Gastroesophageal sphincter (tissue), 4 donors: ENCODE measurements around the gene PET100. TPM values are rescaled to one million over a fixed set of nuclear protein-coding genes. Genes with fewer than 3 reads are reported as not detected.

ENCODE experiments used
- ATAC-seq: fragments of 150-250 bp; one replicate; pipeline ENCODE4 v1.9.1; 2016; ENCODE audit warnings: mild to moderate bottlenecking, moderate library complexity
- H3K27ac ChIP-seq, 4 donors: fragments of 200-600 bp; sonication (generic) in 3 of 4; 1 replicate in 3 of 4; 2 replicates in 1 of 4; pipeline ENCODE4 v1.5.1; 2016 to 2019
- H3K27me3 ChIP-seq: fragments of 200-600 bp; sonication (generic); one replicate; pipeline ENCODE4 v1.5.1; 2019
- H3K36me3 ChIP-seq, 2 donors: fragments of 200-600 bp; sonication (generic); one replicate each; pipeline ENCODE4 v1.5.1; 2019; ENCODE audit warnings: control low read depth in 1 of 2
- H3K4me1 ChIP-seq, 3 donors: fragments of 200-600 bp; sonication (generic); 1 replicate in 2 of 3; 2 replicates in 1 of 3; pipeline ENCODE4 v1.5.1; 2016 to 2019; ENCODE audit warnings: control low read depth in 2 of 3
- H3K4me3 ChIP-seq, 2 donors: fragments of 200-600 bp; sonication (generic); one replicate each; pipeline ENCODE4 v1.5.1; 2019; ENCODE audit warnings: mild to moderate bottlenecking in 1 of 2, moderate library complexity in 1 of 2
- H3K9me3 ChIP-seq, 3 donors: fragments of 200-600 bp; sonication (generic); one replicate each; pipeline ENCODE4 v1.5.1; 2017 to 2019; ENCODE audit warnings: control low read depth in 2 of 3
- EP300 ChIP-seq: sonication (generic); formaldehyde crosslinking; IDR thresholded peaks from one replicate; pipeline ENCODE4 v1.6.1; 2017; ENCODE audit warnings: antibody characterized with exemption, mild to moderate bottlenecking
- POLR2A ChIP-seq, 2 donors: fragments of 450-650 bp; IDR thresholded peaks; one replicate each; pipeline ENCODE4 v1.6.1; 2017; ENCODE audit warnings: antibody characterized with exemption in 2 of 2, mild to moderate bottlenecking in 2 of 2, moderate library complexity in 1 of 2
- POLR2AphosphoS5 ChIP-seq: sonication (generic); formaldehyde crosslinking; IDR thresholded peaks from one replicate; pipeline ENCODE4 v1.6.1; 2017; ENCODE audit warnings: antibody characterized with exemption
- WGBS, 2 donors: methylation state at CpG; one replicate each; pipeline ENCODE4 v1.1.5; 2018; ENCODE audit warnings: low coverage in 1 of 2; 5-methylcytosine and 5-hydroxymethylcytosine counted together
- small RNA-seq, 4 donors: library from RNA; depleted of rRNA; stranded (forward); fragments of <200 nt; gene quantifications; one replicate each; pipeline ENCODE3, GENCODE V24; 2016
- total RNA-seq, 4 donors: library from RNA; depleted of rRNA; stranded (reverse); fragments of >200 nt; gene quantifications; one replicate each; pipeline ENCODE4 v1.1.0, GENCODE V29; 2016
- TF ChIP-seq, protein P1 (sequence below), 4 experiments: fragments of 200-600 bp in 2 of 4; fragments of 450-650 bp in 2 of 4; sonication (generic) in 1 of 4; IDR thresholded peaks; one replicate each; pipeline ENCODE4 v1.5.1; 2017 to 2019; ENCODE audit warnings: antibody characterized with exemption in 4 of 4, mild to moderate bottlenecking in 2 of 4, moderate library complexity in 2 of 4

The PET100 gene
- total RNA-seq, 4 donors from 2014 or later: 12.0 to 26.8 (median 17.8) TPM

DNA sequence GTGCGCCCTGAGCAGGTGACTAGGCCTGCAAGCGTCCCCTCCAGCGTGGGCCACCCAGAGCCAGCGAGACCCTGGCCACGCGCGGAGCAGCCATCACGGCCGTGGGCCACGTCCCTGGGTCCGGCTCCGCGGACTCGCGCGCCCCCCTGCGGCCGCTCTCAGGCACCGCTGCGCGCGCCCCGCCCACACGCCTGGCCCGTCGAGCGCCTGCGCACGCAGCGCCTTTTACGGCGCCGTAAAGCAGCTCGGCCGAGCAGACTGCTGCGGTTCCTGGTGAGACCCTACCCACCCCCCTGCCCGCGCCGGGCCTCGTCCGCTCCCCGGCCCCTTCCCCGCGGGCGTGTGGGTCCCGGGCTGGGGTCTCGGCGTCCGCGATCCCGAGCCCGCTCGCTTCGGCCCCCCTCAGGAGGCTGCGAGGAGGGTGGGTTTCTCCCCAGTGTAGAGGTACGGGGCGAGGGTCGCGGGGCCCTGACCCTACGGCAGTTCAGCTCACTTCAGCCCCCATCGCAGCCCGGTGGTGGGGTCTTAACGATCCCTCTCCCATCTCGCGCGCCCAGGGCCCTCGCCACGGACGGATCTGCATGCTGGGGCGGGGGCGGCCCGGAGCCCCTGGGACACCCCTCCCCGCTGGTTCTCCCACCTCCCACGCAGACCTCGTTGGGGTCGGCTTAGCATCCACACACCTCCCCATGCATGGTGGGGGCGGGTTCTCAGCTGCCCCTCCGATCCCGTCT is 51.2 kb downstream of the PET100 start, which contains the start of gene TRAPPC5:
Gene TRAPPC5, plus strand, starts transcription at position 228 of the 734 bp plus-strand sequence. CDS start 1,421 bp downstream, outside the sequence.
- no peaks in the 10 kb centered on the region for H3K9me3 ChIP-seq
- H3K4me3 ChIP-seq: peak within 1 kb of the TSS; percentile 92 to 99
- peaks cover 0 to 34% of the 10 kb centered on the region in 2 donors for H3K36me3 ChIP-seq
- 0% methylated on average over 1 of the region's 79 CpGs; no CpG with 5 or more reads in 1 of the 2 donors for WGBS, 2 donors
- H3K27me3 ChIP-seq: peaks cover 44% of the 10 kb centered on the region
- no peak for TF ChIP-seq EP300
- TF ChIP-seq, protein P1, sequence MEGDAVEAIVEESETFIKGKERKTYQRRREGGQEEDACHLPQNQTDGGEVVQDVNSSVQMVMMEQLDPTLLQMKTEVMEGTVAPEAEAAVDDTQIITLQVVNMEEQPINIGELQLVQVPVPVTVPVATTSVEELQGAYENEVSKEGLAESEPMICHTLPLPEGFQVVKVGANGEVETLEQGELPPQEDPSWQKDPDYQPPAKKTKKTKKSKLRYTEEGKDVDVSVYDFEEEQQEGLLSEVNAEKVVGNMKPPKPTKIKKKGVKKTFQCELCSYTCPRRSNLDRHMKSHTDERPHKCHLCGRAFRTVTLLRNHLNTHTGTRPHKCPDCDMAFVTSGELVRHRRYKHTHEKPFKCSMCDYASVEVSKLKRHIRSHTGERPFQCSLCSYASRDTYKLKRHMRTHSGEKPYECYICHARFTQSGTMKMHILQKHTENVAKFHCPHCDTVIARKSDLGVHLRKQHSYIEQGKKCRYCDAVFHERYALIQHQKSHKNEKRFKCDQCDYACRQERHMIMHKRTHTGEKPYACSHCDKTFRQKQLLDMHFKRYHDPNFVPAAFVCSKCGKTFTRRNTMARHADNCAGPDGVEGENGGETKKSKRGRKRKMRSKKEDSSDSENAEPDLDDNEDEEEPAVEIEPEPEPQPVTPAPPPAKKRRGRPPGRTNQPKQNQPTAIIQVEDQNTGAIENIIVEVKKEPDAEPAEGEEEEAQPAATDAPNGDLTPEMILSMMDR (IDR thresholded peaks at IDR 0.05): peak in 3 of 4 experiments; percentile 94 to 100 (median 96)
- peak; percentile 39 for TF ChIP-seq POLR2AphosphoS5
- peak; percentile 29 to 48 for TF ChIP-seq POLR2A (IDR thresholded peaks at IDR 0.05)
- H3K4me1 ChIP-seq: peaks cover 0 to 26% (median 8%) of the 10 kb centered on the region in 3 donors
- peak within 1 kb of the TSS; percentile 62 to 92 (median 84) for H3K27ac ChIP-seq
- peak; percentile 89 for ATAC-seq

Small RNAs within 50 kb of the gene (small RNA-seq; reads per million reads assigned to genes)
- gene MIR6792: 0 reads per million in 4 donors

Other genes with a start within 250 kb of the PET100 start
- 1 to 10 TPM; 1.0 to 3.1 (median 1.9) TPM for gene PEX11G, start 140.8 kb upstream of the PET100 start, total RNA-seq
- gene ZNF358, start 113.7 kb upstream of the PET100 start, total RNA-seq: 100 to 1,000 TPM in 2 of 4 donors, 10 to 100 TPM in 2; 63.9 to 153 (median 98.7) TPM
- gene MCOLN1, start 107.2 kb upstream of the PET100 start, total RNA-seq: 10 to 100 TPM in 3 of 4 donors, 1 to 10 TPM in 1; 7.4 to 18.4 (median 17.5) TPM
- 100 to 1,000 TPM in 1 of 4 donors, 10 to 100 TPM in 3; 54.9 to 111 (median 75.2) TPM for gene PNPLA6, start 94.1 kb upstream of the PET100 start, total RNA-seq
- gene CAMSAP3, start 33.9 kb upstream of the PET100 start, total RNA-seq: 1 to 10 TPM in 1 of 4 donors, under 1 TPM in 1, not detected in 2; 0.46 to 2.1 TPM
- 10 to 100 TPM; 36.7 to 50.6 (median 42.5) TPM for gene XAB2, start 248 bp upstream of the PET100 start, total RNA-seq
- not detected for gene PCP2, start 3.9 kb downstream of the PET100 start, total RNA-seq
- 10 to 100 TPM in 3 of 4 donors, 1 to 10 TPM in 1; 4.4 to 16.9 (median 14.1) TPM for gene STXBP2, start 7.3 kb downstream of the PET100 start, total RNA-seq
- gene RETN, start 39.3 kb downstream of the PET100 start, total RNA-seq: not detected
- gene MCEMP1, start 47.3 kb downstream of the PET100 start, total RNA-seq: 1 to 10 TPM in 1 of 4 donors, under 1 TPM in 2, not detected in 1; 0.67 to 1.2 (median 0.96) TPM
- 10 to 100 TPM; 56.0 to 69.0 (median 64.0) TPM for gene TRAPPC5, start 51.0 kb downstream of the PET100 start, total RNA-seq
- 1 to 10 TPM in 1 of 4 donors, not detected in 3; 1.2 TPM for gene FCER2, start 72.3 kb downstream of the PET100 start, total RNA-seq
- gene CLEC4G, start 102.3 kb downstream of the PET100 start, total RNA-seq: 1 to 10 TPM in 3 of 4 donors, not detected in 1; 1.1 to 6.8 (median 5.5) TPM
- 10 to 100 TPM in 2 of 4 donors, 1 to 10 TPM in 1, under 1 TPM in 1; 0.78 to 11.4 (median 8.0) TPM for gene CD209, start 117.7 kb downstream of the PET100 start, total RNA-seq
- not detected for gene CLEC4M, start 133.4 kb downstream of the PET100 start, total RNA-seq
- gene EVI5L, start 200.4 kb downstream of the PET100 start, total RNA-seq: 10 to 100 TPM; 17.3 to 46.3 (median 22.2) TPM
- gene PRR36, start 244.6 kb downstream of the PET100 start, total RNA-seq: not detected